Stimulated activated CD4-positive, alpha-beta T cell treated with anti-CD3 and anti-CD28 coated beads, Interleukin-12 subunit alpha, Interleukin-12 subunit beta, amount 100 ng/mL, for 48 hours (primary cell): ENCODE results near the gene LDB2.

Experiments used
- DNase-seq, 3 donors: peaks; one replicate each; pipeline ENCODE4 v3.0.0-alpha.2; 2020; ENCODE audit warnings: low read depth in 2 of 3, low spot score in 1 of 3

LDB2 gene

GRCh38 chr4:16508968-16509367 is 389.5 kb downstream of the LDB2 start:
- DNase-seq = no peak

GRCh38 chr4:16505726-16506125 is 392.7 kb downstream of the LDB2 start:
- no peak for DNase-seq

GRCh38 chr4:16505267-16505666 is 393.2 kb downstream of the LDB2 start:
- DNase-seq = no peak

- no peak for DNase-seq
These were observed 394.9 kb downstream of the LDB2 start for GRCh38 chr4:16503421-16504100.

- no peak for DNase-seq
These were observed 399.5 kb downstream of the LDB2 start for GRCh38 chr4:16498978-16499377.

- DNase-seq = no peak
These were observed 401.9 kb downstream of the LDB2 start for GRCh38 chr4:16496501-16496900.

GRCh38 chr4:16492872-16493271 is 405.6 kb downstream of the LDB2 start:
- DNase-seq = no peak

- no peak for DNase-seq
These were observed 409.2 kb downstream of the LDB2 start for GRCh38 chr4:16489226-16489625.

- no peak for DNase-seq
These were observed 410.4 kb downstream of the LDB2 start for GRCh38 chr4:16488084-16488483.

- DNase-seq = no peak
These were observed 413.7 kb downstream of the LDB2 start for GRCh38 chr4:16484711-16485110.

GRCh38 chr4:16483540-16483939 is 414.9 kb downstream of the LDB2 start:
- DNase-seq = no peak

GRCh38 chr4:16480011-16480410 is 418.4 kb downstream of the LDB2 start:
- no peak for DNase-seq

GRCh38 chr4:16472537-16472936 is 425.9 kb downstream of the LDB2 start:
- DNase-seq = no peak

- DNase-seq = no peak
These were observed 431.4 kb downstream of the LDB2 start for GRCh38 chr4:16467061-16467460.

- no peak for DNase-seq
These were observed 431.9 kb downstream of the LDB2 start for GRCh38 chr4:16466581-16466980.

GRCh38 chr4:16464651-16465050 is 433.8 kb downstream of the LDB2 start:
- no peak for DNase-seq

- no peak for DNase-seq
These were observed 435.8 kb downstream of the LDB2 start for GRCh38 chr4:16462656-16463055.

GRCh38 chr4:16461362-16461761 is 437.1 kb downstream of the LDB2 start:
- DNase-seq = no peak

GRCh38 chr4:16457944-16458343 is 440.5 kb downstream of the LDB2 start:
- DNase-seq = no peak
